Measurements from ENCODE around the gene NUDT9.
"Not testable (repeated sequence)": the region's sequence is repeated elsewhere in the genome, so short reads cannot be mapped to it uniquely, and the experiment has no call there.

Gene NUDT9, protein sequence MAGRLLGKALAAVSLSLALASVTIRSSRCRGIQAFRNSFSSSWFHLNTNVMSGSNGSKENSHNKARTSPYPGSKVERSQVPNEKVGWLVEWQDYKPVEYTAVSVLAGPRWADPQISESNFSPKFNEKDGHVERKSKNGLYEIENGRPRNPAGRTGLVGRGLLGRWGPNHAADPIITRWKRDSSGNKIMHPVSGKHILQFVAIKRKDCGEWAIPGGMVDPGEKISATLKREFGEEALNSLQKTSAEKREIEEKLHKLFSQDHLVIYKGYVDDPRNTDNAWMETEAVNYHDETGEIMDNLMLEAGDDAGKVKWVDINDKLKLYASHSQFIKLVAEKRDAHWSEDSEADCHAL

DNA sequence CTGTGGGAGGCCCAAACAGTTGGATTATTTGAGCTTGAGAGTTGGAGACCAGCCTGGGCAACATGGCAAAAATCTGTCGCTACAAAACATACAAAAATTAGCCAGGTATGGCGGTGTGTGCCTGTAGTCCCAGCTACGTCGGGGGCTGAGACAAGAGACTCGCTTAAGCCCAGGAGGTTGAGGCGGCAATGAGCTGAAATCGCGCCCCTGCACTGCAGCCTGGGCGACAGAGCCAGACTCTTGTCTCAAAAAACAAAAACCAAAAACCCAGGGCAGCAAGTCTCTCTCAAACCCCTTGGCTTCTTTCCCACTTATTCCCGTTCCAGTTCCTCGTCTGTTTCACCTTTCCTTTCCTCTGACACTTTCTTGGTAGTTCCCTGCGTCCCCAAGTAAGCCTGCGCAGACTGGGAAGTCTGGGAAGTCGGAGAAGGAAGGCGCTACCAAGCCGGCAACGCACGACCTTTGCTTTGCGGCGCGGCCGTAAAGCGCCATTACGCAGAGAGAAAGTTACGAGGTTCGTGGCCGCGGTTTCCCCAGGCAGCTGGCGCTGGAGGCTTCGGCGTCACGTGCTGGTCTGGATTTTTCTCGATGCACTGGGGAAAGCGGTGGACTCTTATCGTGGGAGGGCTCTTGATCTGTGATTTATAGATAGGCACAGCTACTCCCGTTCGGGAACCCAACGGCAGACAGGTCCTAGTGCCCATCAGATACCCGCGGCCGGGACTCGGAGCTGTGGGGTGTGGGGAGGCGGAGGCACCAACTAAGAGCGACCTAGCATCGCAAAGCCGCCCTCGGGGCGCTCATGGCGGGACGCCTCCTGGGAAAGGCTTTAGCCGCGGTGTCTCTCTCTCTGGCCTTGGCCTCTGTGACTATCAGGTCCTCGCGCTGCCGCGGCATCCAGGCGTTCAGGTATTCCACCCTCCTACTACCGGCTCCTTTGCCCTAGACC lies at the start of gene NUDT9:
TSS of gene NUDT9 (plus strand) at position 470 of the 949 bp plus-strand sequence. CDS start at position 803, 333 bp downstream.
- peak; percentile 92 to 93 for DNase-seq

DNA sequence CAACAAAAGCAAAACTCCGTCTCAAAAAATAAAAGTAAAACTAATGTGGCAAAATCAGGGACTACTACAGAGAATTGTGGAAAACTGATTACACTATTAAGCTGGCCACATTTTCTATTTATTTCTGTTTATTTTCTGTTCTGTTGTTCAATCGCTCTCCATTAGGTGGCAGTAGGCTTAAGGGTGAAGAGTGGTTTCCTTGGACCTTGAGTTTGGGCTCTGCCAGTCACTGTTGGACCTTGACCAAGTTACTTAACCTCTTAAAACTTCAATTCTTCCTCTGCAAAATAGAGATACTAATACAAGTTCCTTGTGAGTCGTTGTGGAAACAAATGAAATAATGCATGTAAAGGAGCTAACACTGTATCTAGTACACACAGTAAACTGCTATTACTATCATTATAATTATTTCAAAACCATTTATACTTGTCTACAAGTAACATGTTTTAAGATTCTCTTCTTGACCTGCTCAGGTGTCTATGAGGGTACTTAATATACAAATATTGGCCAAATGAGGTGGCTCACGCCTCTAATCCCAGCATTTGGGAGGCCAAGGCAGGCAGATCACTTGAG lies 46.6 kb upstream of the NUDT9 start:
- peak; percentile 39 to 70 for DNase-seq

DNA sequence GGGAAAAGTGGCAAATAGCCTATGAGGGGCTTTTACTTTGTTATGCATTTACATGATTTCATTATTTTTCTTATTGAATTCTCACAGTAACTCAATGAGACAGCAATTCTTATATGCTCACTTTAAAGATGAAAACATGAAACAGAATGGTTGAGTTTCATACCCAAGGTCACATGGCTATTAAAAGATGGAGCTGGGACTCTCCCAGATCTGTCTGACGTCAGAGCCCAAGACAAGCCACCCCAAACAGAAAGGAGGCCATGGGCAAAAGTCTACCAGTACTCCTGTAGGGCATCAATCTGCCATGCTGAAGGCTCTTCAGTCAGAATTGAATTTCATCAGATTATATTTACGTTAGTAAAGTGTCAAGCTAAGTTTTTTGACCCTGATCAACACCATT lies 44.6 kb upstream of the NUDT9 start:
- DNase-seq: no peak

DNA sequence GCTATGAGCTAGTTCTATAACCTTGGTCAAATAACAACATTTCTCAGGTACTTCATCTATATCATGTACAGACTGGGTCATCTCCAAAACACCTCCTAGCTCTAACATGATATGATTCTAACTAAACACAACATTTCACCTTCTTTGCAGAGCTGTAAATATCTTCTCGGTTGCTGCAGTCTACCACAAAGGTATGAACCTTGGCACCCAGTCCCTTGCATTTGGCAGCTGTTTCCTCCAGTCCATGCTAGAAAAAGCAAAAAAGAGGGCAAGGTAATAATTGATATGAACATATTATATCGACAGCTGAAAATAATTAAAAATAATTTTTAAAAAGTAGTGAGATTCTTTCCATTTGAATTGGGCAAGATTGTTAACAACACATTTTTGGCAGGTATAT lies 40.3 kb upstream of the NUDT9 start:
- no peak for DNase-seq

DNA sequence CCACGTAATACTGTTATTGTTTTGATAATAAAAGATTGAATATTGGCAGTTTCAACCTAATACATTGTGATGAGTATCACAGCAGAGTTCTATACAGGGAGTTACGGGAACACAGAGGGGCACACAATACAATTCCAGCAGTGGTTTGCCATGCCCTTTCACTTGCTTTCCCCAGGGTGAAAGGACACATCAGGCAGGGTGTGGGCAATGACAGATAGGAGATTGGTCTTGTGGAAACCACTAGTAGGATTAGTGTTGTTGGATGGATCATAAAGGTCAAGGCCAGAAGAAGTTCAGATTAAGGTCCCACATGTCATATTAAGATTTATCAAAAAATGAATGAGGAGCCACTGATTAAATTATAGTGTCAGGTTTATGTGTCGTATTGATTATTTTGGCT lies 39.4 kb upstream of the NUDT9 start:
- no peak for DNase-seq

DNA sequence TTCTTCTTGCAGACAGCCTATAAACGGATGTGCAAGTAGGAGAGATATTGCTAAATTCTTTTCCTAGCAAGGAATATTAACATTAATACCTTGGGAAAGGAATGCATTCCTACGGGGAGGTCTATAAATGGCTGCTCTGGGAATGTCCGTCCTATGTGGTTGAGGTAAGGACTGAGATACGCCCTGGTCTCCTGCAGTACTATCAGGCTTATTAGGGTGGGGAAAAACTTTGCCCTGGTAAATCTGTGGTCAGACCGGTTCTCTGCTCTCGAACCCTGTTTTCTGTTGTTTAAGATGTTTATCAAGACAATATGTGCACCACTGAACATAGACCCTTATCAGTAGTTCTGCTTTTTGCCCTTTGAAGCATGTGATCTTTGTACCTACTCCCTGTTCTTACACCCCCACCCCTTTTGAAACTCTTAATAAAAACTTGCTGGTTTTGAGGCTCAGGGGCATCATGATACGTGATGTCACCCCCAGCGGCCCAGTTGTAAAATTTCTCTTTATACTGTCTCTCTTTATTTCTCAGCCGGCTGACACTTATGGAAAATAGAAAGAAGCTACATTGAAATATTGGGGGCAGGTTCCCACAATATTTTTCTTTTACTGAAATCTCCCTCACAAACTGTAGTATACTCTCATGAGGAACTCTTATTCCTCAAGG lies 37.8 kb upstream of the NUDT9 start:
- not testable (repeated sequence) for DNase-seq

DNA sequence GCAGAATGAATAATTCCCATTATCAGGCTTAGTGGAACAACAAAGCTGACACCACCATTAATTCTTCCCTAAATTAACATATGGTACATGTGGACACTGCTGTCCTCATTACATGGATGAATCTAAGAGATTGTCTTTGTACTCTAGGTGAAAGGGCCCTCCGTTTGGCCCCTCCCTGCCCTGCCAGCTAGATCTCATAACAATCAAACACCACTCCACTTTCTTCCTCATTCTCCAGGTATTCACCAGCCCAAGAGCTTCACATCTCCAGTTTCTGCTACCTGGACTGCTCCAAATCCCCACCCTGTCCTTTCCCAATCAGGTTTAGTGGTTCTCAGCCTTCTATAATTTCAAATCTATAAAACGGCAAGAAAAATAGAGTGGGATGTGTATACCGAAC lies 35.1 kb upstream of the NUDT9 start:
- DNase-seq: no peak

DNA sequence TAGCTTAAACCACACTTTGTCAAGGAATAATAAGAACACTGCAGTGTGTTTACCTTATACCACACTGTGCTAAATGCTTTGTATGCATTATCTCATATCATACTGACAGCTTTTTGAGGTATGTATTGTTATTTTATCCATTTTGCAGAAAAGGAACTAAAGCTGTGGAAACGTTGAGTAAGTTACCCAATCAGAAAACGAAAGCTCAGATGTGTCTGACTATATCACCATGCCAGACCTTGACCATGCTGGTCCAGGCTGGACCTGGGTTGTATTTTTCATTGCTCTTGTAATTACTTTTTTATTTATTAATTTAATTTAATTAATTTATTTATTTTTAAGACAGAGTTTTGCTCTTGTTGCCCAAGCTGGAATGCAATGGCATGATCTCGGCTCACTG lies 33.5 kb upstream of the NUDT9 start:
- DNase-seq: no peak

DNA sequence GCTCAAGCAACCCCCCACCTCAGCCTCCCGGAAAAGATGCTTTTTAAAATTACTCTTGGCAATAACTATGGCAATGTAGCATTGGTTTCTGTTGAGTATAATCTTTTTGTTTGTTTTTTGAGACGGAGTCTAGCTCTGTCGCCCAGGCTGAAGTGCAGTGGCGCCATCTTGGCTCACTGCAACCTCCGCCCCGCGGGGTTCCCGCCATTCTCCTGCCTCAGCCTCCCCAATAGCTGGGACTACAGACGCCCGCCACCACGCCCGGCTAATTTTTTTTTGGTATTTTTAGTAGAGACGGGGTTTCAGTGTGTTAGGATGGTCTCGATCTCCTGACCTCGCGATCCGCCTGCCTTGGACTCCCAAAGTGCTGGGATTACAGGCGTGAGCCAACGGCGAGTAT lies 32.3 kb upstream of the NUDT9 start:
- DNase-seq: not testable (repeated sequence)

DNA sequence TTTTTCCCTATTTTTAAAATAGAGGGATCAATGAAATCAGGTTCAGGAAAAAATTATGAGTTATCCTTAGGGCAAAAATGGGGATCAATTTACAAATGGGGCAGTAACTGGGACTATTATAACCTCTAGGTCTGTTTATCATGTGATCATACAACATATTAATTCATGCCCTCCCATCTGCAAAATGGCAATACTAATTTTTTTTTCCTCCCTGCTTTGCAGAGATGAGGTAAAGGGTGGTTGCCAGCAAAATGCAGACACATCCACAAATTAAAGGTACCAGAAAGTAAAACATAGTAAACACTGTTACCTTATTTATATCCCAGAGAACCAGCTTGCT lies 31.9 kb upstream of the NUDT9 start:
- DNase-seq: no peak

DNA sequence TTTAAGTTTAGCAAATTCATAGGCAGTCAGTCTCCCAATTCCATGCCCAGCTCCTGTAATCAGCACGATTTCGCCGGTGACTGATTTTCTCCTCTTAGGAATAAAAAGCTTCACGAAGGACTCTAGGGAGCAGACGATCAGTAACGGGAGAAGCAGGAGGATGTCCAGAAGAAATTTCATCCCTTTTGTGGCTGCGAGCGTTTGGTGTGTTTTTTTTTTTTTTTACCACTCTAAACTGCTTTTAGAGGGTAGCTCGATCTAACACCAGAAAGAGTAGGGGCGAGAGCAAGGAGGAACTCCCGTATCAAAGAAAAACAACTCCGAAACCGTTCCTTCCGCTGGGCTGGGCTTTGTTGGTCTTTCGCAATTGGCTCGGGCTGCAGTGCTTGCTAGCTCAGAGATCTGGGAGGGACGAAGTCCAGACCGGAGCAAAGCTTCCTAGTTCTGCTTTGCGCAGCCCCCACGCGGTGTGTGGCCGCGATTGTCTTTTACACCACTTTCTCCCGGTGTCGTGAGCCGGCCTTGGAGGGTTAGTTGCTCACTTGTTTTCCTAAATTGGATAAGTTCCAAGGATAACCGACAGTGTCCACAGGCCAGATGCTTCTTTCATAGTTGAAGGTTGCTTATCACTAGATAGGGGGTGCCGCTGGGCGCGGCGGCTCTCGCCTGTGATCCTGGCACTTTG lies 31.3 kb upstream of the NUDT9 start, which contains the start of gene HSD17B11:
TSS of gene HSD17B11 (minus strand) at position 298 of the 685 bp plus-strand sequence. CDS start at position 180, 118 bp downstream.
- DNase-seq: peak; percentile 99

DNA sequence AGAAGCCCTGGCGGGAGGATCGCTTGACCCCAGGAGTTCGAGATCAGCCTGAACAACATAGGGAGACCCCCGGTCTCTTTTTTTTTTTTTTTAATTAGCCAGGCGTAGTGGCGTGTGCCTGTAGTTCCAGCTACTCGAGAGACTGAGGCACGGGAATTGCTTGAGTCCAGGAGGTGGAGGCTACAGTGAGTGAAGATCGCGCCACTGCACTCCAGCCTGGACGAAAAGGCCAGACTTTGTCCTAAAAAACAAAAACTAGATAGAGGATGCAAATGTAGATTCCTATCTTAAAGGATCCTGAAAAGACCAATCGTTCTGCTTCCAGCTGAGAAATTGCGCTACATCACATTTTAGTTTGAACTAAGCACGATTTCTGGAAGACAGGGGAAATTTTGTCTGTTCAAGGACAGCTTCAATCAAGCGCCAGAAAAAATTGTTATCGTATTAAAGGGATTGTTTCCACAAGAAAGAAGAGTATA lies 30.8 kb upstream of the NUDT9 start:
- peak; percentile 27 to 45 for DNase-seq

DNA sequence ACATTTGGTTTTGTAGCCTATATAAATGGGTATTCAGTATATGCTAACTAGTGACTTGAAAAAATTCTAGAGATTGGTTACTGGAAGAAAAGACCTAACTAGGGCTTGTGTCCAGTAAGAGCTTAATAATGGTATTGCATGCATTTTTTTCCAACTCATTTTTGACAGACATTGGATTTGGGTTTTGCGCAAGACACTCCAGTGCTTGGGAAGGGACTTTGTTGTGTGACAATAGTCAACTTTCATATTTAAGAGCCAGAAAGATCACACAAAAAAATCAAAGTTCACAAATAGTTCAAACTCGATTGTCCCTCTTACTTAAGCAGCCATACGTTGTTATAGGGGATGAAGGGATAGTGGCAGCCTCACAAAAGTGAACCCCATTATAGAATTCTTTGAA lies 30.2 kb upstream of the NUDT9 start:
- peak in 1 of 2 experiments; percentile 29 for DNase-seq

DNA sequence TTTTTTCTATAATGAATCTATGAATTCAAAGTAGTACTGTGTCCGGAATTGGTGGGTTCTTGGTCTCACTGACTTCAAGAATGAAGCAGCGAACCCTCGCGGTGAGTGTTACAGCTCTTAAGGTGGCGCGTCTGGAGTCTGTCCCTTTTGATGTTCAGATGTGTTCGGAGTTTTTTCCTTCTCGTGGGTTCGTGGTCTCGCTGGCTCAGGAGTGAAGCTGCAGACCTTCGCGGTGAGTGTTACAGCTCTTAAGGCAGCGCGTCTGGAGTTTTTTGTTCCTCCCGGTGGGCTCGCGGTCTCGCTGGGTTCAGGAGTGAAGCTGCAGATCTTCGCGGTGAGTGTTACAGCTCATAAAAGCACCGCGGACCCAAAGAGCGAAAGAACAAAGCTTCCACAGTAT lies 27.3 kb upstream of the NUDT9 start:
- not testable (repeated sequence) for DNase-seq

DNA sequence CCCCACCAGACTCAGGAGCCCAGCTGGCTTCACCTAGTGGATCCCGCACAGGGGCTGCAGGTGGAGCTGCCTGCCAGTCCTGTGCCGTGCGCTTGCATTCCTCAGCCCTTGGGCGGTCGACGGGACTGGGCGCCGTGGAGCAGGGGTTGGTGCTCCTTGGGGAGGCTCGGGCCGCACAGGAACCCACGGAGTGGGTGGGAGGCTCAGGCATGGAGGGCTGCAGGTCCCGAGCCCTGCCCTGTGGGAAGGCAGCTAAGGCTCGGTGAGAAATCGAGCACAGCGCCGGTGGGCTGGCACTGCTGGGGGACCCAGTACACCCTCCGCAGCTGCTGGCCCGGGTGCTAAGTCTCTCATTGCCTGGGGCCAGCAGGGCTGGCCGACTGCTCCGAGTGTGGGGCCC lies 26.5 kb upstream of the NUDT9 start:
- not testable (repeated sequence) for DNase-seq

DNA sequence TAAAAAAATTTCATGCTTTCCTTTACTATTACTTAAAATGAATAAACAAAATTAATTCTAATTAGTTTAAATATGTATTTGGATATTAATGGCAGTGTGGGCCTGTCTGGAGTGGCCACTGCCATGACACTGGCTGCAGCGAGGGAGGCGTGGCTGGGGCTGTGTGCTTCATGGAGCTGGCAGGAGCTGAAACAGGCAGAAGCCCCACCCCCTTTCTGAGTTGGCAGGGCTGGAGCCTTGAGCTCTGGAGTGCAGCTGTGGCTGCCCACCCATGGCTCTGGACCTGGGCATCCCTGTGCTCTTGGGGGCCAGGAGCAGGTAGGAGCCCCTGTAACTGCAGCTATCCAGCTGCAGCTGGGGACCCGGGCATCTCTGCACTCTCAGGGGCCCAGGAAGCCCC lies 23.2 kb upstream of the NUDT9 start:
- no peak for DNase-seq

DNA sequence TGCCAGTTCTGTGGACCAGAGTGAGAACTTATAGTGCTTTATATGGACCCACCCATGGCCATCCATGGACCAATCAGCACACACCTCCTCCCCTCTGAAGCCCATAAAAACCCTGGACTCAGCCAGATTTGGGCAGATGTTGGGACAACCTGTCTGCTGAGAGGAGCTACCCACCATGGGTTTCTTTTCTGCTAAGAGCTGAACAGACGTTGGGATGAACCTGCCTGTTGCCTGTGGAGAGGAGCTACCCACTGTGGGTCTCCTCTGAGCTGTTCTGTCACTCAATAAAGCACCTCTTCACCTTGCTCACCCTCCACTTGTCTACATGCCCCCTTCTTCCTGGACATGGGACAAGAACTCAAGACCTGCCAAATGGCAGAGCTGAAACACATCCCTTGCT lies 22.4 kb upstream of the NUDT9 start:
- no peak for DNase-seq

DNA sequence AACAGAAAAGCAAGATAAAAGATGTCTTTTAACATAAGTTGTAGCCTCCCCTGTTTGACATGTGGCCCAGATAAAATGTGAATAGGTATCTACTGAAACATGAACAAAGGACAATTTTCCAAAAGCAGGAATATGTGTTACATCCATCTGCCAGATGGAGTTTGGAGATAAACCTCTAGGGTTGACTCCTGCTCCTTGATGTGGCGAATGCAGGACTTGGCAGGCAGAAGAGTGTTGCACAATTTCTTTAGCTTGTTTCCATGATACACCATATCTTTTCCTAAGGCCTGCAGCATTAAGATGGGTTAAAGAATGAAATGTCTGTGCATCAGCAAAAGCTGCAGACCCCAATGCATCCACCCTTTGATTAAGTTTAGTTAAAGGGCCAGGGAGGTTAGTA lies 18.6 kb upstream of the NUDT9 start:
- DNase-seq: peak in 1 of 2 experiments; percentile 23

DNA sequence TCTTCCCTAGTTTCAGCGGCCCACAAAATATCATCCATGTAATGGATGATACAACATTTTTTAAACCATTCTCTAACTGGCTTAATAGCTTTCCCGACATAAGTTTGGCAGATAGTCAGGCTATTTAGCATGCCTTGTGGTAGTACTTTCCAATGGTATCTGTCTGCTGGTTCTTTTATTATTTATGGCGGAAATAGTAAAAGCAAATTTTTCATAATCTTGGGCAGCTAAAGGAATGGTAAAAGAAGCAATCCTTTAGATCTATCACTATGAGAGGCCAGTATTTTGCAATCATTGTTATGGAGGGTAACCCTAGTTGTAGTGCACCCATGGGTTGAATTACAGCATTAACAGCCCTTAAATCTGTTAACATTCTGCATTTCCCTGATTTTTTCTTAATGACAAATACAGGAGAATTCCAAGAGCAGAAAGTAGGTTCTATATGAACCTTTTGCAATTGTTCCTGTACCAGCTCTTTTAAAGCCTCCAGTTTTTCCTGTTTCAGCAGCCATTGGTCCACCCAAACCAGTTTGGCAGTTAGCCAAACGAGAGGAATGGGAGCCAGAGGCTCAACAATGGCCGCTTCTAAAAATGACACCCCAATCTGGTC lies 17.1 kb upstream of the NUDT9 start:
- DNase-seq: no peak

DNA sequence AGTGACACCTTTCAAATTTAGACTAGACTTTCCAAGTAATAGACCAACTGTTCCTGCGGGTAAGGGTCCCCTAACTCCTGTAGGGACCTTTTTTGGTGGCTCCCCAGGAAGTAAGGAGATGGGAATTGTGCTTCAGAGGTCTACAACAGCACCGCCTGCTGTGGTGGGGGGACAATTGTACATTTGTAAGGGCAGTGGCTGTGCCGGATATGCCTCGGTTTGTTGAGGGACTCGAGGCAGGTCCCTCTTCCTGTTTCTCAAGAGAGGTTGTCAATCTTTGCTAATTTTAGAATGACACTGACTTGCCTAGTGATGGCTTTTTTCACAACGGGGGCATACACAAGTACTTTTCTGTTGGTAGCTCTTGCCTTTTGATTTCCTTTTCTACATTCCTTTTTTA lies 15.9 kb upstream of the NUDT9 start:
- peak; percentile 89 to 90 for DNase-seq

DNA sequence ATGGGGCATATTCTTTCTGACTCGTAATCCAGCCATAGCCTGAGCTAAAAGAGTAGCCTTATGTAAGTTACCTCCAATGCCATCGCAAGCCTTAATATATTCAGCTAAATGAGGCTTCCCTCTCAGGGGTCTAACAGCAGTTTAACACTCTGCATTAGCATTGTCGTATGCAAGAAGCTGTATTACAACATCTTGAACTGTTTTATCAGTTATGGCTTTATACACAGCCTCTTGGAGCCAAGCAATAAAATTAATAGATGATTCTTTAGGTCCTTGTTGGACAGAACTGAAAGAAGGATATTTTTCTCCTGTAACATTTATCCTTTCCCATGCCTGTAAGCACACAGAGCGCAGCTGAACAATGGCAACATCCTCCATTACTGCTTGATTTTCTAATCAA lies 15.5 kb upstream of the NUDT9 start:
- DNase-seq: not testable (repeated sequence)

All from Kasumi-1 (cell line).